UCSD-AML1 (cell line): ENCODE data around the gene GRIFIN.

ENCODE experiments used
- DNase-seq: peaks from one replicate; lab custom pipeline; 2025; ENCODE audit not compliant: unreplicated experiment; lab: John Stamatoyannopoulos, UW

Gene GRIFIN

GRCh38 chr7:2513702-2514101 is 37.5 kb upstream of the GRIFIN start:
- DNase-seq = no peak

DNA sequence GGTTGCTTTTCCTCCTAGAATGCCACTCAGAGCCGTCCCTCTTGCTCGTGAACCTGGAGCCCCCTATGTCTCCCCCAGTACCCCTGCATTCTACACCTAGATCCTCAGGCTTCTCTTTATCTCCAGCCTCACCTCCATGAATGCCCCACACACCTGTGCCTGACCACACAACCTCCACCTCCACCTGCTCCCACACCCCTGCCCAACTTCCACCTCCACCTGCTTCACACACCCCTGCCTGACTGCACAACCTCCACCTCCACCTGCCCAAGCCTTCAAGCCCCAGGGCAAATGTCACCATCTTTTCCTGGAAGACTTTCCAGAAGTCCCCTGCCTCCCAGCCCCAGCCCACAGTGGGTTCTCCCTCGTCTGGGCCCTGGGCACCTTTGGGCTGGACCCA is 36.5 kb upstream of the GRIFIN start:
- no peak for DNase-seq

GRCh38 chr7:2512179-2512661 is 36.0 kb upstream of the GRIFIN start:
- DNase-seq = no peak

- DNase-seq = no peak
Observed at GRCh38 chr7:2511769-2512168, 35.6 kb upstream of the GRIFIN start.

DNA sequence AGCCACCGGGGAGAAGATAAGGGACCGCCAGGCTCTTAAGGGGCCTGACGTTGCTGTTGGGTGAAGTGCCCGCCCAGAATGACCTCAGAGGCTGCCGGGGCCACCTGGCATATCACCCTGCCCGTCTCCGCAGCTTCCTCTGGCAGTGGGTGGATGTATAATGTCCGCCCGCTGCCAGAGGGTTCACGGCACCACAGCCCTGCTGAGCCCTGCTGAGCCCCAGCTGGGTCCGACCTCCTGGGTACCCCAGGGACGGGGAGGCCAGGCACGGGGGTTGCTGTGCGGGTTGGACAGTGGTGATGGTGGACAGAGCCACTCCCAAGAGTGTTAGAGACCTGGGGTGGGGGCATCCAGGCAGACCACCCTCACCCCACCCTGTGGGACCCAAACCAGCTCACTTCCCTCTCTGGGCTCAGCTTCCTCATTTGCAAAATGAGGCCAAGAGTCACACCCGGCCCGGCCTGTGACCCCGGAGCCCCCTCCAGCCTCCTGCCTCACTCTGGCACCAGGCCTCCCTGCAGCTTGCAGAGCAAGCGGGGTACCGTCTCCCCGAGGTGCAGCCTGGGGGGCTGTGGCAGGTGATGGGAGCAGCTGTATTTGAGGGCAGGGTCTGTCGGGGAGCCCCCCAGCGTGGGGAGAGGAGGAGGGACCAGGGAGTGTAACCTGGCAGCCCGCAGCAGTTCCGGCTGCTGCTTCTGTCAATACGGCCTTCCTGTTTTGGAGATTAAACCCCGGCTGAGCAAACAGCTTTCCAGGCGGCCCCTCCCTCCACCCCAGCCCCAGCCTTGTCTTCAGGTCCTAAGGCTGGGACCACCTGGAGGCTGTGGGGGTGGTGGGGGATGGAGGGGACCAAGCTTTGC is 34.9 kb upstream of the GRIFIN start:
- DNase-seq = peak; percentile 73

DNA sequence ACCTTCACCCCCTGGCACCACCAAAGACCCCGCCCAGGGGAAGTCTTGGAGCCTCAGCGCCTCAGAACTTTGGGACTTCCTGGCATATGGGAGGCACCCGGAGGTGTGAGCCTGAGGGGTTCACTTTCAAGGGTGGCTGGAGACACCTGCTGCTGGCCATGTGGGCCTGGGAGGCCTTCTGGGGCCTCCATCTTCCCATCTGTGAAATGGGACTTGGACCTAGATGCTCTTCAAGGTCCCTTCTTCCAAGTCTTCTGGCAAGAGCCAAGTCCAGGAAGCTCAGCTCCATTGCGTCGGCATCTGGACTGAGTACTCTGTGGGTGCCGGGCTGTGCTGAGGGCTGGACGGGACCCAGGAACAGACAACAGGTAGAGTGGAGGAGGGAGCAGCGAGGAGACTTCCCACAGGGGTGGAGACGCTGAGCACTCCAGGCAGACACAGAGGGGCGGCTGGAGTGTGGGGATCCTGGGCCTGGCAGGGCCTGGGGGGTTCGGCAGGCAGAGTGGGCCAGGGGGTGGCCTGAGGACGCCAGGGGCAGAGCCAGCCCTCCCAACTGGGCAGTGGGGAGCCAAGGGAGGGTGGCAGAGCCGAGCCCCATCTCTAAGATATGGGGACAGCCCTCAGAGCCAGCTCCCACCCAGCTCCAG is 34.1 kb upstream of the GRIFIN start:
- DNase-seq = no peak

DNA sequence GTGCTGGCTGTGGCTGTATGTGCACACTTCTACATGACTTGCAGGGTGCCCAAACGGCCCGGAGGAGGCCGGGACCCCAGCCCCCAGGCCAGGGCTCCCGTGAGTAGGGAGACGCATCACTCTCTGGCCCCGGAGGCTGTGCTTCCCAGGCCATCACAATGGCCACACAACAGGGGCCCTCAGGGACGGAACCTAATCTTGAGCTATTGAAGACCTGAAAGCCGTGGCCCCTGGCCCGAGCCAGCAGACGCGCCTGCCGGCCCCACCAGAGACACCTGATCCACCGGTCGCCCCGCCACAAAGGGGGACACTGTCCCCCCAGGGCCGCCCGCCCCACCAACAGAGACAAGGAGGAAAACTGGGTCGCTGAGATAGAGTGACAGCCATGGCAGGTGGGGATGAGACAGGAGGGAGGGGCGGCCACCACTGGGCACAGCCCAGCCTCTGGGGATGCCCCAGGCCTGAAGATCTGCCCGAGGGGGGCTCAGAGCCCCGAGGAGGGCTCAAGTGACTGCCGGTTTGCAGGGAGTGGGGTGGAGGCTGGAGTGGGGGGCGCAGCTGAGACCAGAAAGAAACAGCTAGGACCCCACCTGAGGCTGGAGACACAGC is 33.2 kb upstream of the GRIFIN start:
- no peak for DNase-seq

DNA sequence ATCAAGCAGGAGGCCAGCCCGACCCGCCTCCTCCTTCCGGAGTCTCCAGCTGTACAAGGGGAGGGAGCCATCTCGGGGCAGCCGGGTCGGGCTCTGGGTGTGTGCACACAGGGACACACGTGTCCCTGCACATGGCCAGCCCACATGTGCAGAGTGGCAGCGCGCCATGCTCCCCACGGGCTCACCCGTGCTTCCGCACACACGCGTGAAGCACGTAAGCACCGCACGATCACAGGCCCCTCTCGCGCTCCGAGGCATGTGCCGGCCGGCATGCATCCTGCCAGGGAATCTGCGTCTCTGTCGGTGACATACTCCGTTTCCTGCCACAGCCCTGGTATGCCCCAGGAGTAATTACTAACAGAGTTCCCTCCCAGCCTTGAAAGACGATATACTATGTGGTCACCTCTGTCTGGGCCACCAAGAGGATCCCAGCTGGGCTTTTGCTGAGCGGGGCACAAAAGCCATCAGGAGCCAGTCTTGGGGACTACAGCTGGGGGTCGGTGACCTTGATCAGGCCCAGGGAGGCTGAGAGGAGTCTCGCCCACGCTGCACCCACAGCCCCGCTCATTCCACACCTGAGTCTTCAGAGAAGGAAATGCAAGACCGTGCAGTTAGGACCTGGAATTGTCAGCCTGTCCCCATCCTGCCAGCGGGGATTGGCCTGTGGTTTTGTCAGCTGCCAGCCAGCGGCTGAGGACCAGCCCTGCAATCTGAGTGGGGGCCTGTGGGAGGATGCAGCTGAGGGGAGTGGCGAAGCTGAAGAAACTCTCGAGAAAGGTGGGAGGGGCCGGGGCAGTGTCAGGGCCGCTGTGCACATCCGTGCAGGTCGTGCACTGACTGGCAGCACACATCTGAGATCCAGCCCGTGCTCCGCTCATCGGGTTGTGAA is 32.4 kb upstream of the GRIFIN start:
- DNase-seq = peak; percentile 66

DNA sequence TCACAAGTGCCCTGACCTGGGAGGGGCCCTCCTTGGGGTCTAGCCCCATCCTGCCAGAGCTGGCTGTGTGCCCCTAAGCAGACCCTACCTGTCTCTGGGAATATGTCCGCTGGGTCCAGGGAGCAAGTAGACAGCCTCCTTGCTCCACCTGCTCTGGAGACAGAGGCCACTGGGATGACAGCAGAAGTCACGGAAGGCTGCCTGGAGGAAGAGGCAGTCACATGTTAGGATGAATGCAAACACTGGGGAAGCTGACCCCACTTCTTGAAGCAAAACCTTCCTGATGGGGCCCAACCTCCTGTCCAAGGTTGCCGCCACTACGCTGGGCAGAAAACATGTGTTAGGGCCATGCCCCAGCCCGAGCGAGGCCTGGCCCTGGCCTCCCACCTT is 31.7 kb upstream of the GRIFIN start:
- no peak for DNase-seq

- no peak for DNase-seq
Observed at GRCh38 chr7:2507208-2507916, 31.2 kb upstream of the GRIFIN start.

DNA sequence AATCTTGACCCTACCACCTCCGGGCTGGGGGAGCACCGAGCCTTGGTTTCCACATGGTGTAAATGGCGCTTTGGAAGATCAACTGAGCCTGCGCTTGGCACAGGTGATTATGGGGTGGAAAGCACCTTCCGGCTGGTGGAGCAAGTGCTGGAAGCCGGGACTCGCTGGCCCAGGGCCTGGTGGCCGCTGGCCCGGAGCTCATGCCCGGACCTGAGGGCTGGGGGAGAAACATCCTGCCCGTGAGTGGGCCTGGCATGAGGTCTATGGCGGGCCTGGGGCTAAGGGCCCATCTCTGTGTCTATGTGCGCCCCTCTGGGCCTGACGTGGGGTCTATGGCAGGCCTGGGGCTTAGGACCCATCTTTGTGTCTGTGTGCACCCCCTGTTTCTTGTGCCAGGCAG is 29.2 kb upstream of the GRIFIN start:
- no peak for DNase-seq

GRCh38 chr7:2504889-2505375 is 28.7 kb upstream of the GRIFIN start:
- no peak for DNase-seq

GRCh38 chr7:2504128-2504888 is 28.1 kb upstream of the GRIFIN start:
- no peak for DNase-seq

DNA sequence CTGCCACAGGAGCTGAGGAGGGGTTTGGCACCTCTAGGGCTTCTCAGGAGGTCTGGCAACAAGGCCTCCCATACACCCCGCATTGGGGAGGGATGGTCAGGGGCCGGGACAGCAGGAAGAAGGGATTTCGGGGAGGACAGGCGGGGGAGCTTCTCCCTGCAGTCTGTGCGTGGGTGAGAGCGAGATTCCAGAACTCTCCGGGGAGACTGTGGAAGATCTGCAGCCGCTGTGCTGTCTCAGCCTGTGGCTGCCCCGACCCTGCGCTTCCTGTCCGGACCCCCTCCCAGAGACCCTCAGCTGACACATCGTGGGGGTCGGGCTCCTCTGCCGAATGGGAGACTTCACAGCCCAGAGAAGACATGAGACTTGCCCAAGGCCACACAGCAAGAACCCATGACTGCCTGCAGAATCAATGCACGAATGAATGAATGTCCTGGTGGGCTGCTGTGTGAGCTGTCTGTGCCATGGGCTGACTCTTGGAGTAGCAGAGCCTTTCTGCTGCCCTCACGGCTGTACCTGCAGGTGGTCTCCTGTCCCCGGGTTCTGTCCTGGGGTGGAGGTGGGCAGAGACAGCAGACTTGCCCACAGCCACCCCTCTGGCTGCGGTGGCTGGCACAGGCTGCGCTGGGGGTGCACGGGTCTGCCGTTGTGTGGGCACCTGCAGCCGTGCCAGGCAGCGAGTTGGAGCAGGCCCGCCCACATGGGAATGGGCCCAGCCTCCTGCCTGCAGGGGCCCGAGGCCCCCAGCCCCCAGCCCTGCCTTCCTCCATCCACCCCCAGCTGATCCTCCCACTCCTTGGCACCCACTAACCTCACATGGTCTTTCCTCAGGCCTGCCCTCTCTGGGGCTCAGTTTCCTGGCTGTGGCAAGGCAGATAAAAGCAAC is 27.1 kb upstream of the GRIFIN start:
- DNase-seq = no peak

GRCh38 chr7:2502647-2502966 is 26.4 kb upstream of the GRIFIN start:
- DNase-seq = no peak

DNA sequence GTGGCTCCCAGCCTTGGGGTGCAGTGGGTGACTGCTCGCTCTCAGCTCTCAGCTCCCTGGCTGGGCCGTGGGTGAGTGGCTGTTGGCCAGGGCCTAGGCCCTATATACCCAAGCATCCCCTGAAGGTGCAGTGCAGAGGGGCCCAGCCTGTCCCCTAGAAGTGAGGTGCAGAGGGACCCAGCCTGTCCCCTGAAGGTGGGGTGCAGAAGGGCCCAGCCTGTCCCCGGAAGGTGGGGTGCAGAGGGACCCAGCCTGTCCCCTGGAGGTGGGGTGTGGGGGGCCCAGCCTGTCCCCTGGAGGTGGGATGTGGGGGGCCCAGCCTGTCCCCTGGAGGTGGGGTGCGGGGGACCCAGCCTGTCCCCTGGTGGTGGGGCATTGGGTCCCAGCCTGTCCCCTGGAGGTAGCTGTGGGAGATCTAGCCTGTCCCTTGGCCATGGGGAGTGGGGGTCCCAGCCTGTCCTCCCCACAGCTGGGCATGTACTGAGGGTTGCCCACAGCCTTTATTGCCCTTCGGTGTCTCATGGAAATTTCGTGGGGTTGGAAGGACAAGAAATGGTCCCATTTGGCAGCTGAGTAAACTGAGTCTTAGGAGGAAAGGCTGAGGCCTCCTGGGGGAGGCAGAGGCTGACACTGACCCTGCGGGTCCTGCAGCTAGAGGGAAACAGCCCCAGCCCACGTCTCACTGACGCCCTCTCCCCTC is 25.9 kb upstream of the GRIFIN start:
- DNase-seq = no peak

- no peak for DNase-seq
Observed at GRCh38 chr7:2500701-2501100, 24.5 kb upstream of the GRIFIN start.
